Hepatocyte (in vitro differentiated cells): Measurements from ENCODE around the gene SETD3. TPM values are rescaled to one million over a fixed set of nuclear protein-coding genes. Genes with fewer than 3 reads are reported as not detected.

Experiments
- DNase-seq: peaks from one replicate; pipeline ENCODE4 v3.0.0-alpha.2; 2016; ENCODE audit warnings: low spot score
- H2AFZ ChIP-seq: fragments of 200-600 bp; sonication (generic); 2 replicates; pipeline ENCODE4 v1.6.0; 2016; ENCODE audit warnings: antibody characterized with exemption, mild to moderate bottlenecking
- H3K27ac ChIP-seq: fragments of 200-600 bp; sonication (generic); 2 replicates; pipeline ENCODE4 v1.5.1; 2016; ENCODE audit warnings: mild to moderate bottlenecking
- H3K27me3 ChIP-seq: fragments of 200-600 bp; sonication (generic); 2 replicates; pipeline ENCODE4 v1.6.1; 2016
- H3K36me3 ChIP-seq: fragments of 200-600 bp; sonication (generic); replicated peaks from 2 replicates; pipeline ENCODE4 v1.5.1; 2016; ENCODE audit warnings: low read depth; ENCODE audit not compliant: insufficient read depth
- H3K4me1 ChIP-seq: fragments of 200-600 bp; sonication (generic); 2 replicates; pipeline ENCODE4 v1.5.1; 2016; ENCODE audit warnings: mild to moderate bottlenecking, moderate library complexity; ENCODE audit not compliant: insufficient read depth
- H3K4me2 ChIP-seq: fragments of 200-600 bp; sonication (generic); 2 replicates; pipeline ENCODE4 v1.6.0; 2016
- H3K4me3 ChIP-seq: fragments of 200-600 bp; sonication (generic); 2 replicates; pipeline ENCODE4 v1.5.1; 2016; ENCODE audit warnings: mild to moderate bottlenecking
- H3K79me2 ChIP-seq: fragments of 200-600 bp; sonication (generic); 2 replicates; pipeline ENCODE4 v1.6.0; 2017; ENCODE audit warnings: mild to moderate bottlenecking
- H3K9me2 ChIP-seq: fragments of 200-600 bp; sonication (generic); replicated peaks from 2 replicates; pipeline ENCODE4 v1.6.0; 2017; ENCODE audit warnings: mild to moderate bottlenecking; ENCODE audit not compliant: insufficient read depth
- H3K9me3 ChIP-seq: fragments of 200-600 bp; sonication (generic); 2 replicates; pipeline ENCODE4 v1.5.1; 2016; ENCODE audit warnings: low read depth, mild to moderate bottlenecking
- H4K20me1 ChIP-seq: fragments of 200-600 bp; sonication (generic); 2 replicates; pipeline ENCODE4 v1.6.0; 2016; ENCODE audit warnings: mild to moderate bottlenecking; ENCODE audit not compliant: insufficient read depth, poor library complexity, severe bottlenecking
- CTCF ChIP-seq: fragments of 200-600 bp; sonication (generic); IDR thresholded peaks from 2 replicates; pipeline ENCODE4 v1.5.1; 2016; ENCODE audit warnings: antibody characterized with exemption, mild to moderate bottlenecking; ENCODE audit not compliant: poor library complexity
- EZH2 ChIP-seq: fragments of 200-600 bp; sonication (generic); IDR thresholded peaks from 2 replicates; pipeline ENCODE4 v1.6.1; 2016; ENCODE audit warnings: antibody characterized with exemption, mild to moderate bottlenecking, borderline replicate concordance
- EZH2phosphoT487 ChIP-seq: fragments of 200-600 bp; sonication (generic); IDR thresholded peaks from one replicate; pipeline ENCODE4 v1.6.1; 2018; ENCODE audit warnings: antibody characterized with exemption, mild to moderate bottlenecking, low read depth, moderate library complexity; ENCODE audit not compliant: unreplicated experiment, severe bottlenecking
- WGBS: methylation state at CpG from one replicate; pipeline ENCODE4 v1.1.6; 2016; ENCODE audit warnings: low lambda C conversion rate; ENCODE audit errors: missing lambda C conversion rate; 5-methylcytosine and 5-hydroxymethylcytosine counted together
- polyA plus RNA-seq: library from polyadenylated mRNA; unstranded; fragments of >200 nt; fragmentation: Nextera tagmentation; extraction: Ambion mirVana; gene quantifications from 2 replicates; pipeline ENCODE4 v1.2.1, GENCODE V29; 2016
- total RNA-seq: library from RNA; depleted of rRNA; stranded (reverse); fragments of >200 nt; gene quantifications from 2 replicates; pipeline ENCODE4 v1.2.3, GENCODE V29; 2014

Gene SETD3
- total and polyA plus RNA-seq, 2 experiments from 2014 or later: 43.6 to 60.2 TPM

- Histone ChIP-seq H3K79me2 (peaks cover 40% of the 10 kb centered on the region), H3K9me3 (no peaks in the 10 kb centered on the region), H3K4me2 (no peak overlapping the region), H3K9me2 (no peaks in the 10 kb centered on the region), H3K27me3 (no peaks in the 10 kb centered on the region), H2AFZ (no peak overlapping the region), H3K27ac (peak overlapping the region; percentile 27), H3K4me1 (peaks cover 32% of the 10 kb centered on the region), H3K4me3 (no peak overlapping the region), H4K20me1 (peaks cover 21% of the 10 kb centered on the region), H3K36me3 (no peaks in the 10 kb centered on the region)
- 62% methylated on average over 16 of the region's 16 CpGs for WGBS
- no peak for TF ChIP-seq EZH2
- no peak for DNase-seq
Observed at GRCh38 chr14:99524091-99524661, 43.5 kb upstream of the SETD3 start.

- Histone ChIP-seq H3K4me2 (peak overlapping the region; percentile 63), H3K9me3 (no peaks in the 10 kb centered on the region), H4K20me1 (peaks cover 23% of the 10 kb centered on the region), H3K9me2 (no peaks in the 10 kb centered on the region), H2AFZ (no peak overlapping the region), H3K27ac (peak overlapping the region; percentile 54), H3K27me3 (no peaks in the 10 kb centered on the region), H3K79me2 (peaks cover 43% of the 10 kb centered on the region), H3K36me3 (no peaks in the 10 kb centered on the region), H3K4me1 (peaks cover 33% of the 10 kb centered on the region), H3K4me3 (no peak overlapping the region)
- WGBS: 73% methylated on average over 5 of the region's 5 CpGs
- no peak for DNase-seq
- no peak for TF ChIP-seq EZH2
- no peak for TF ChIP-seq CTCF
- no peak for TF ChIP-seq EZH2phosphoT487
Observed at GRCh38 chr14:99523704-99524055, 43.0 kb upstream of the SETD3 start.

- DNase-seq: peak; percentile 49
- no peak overlapping the region for H2AFZ ChIP-seq
- H3K27me3 ChIP-seq: no peaks in the 10 kb centered on the region
- peak overlapping the region; percentile 54 for H3K27ac ChIP-seq
- no peaks in the 10 kb centered on the region for H3K9me3 ChIP-seq
- H4K20me1 ChIP-seq: peaks cover 27% of the 10 kb centered on the region
- H3K9me2 ChIP-seq: no peaks in the 10 kb centered on the region
- H3K4me3 ChIP-seq: no peak overlapping the region
- TF ChIP-seq EZH2: no peak
- no peak for TF ChIP-seq EZH2phosphoT487
- no peak for TF ChIP-seq CTCF
- H3K79me2 ChIP-seq: peaks cover 42% of the 10 kb centered on the region
- peak overlapping the region; percentile 63 for H3K4me2 ChIP-seq
- 14% methylated on average over 13 of the region's 14 CpGs for WGBS
- H3K4me1 ChIP-seq: peaks cover 36% of the 10 kb centered on the region
- no peaks in the 10 kb centered on the region for H3K36me3 ChIP-seq
Observed at GRCh38 chr14:99522934-99523703, 42.5 kb upstream of the SETD3 start.

GRCh38 chr14:99522457-99522891 lies 41.8 kb upstream of the SETD3 start:
- peaks cover 36% of the 10 kb centered on the region for H3K4me1 ChIP-seq
- peaks cover 48% of the 10 kb centered on the region for H3K79me2 ChIP-seq
- H4K20me1 ChIP-seq: peaks cover 33% of the 10 kb centered on the region
- H3K9me3 ChIP-seq: no peaks in the 10 kb centered on the region
- H3K27ac ChIP-seq: peak overlapping the region; percentile 54
- no peak overlapping the region for H3K4me3 ChIP-seq
- DNase-seq: peak; percentile 81
- H3K27me3 ChIP-seq: no peaks in the 10 kb centered on the region
- no peaks in the 10 kb centered on the region for H3K9me2 ChIP-seq
- no peaks in the 10 kb centered on the region for H3K36me3 ChIP-seq
- WGBS: 17% methylated on average over 12 of the region's 12 CpGs
- no peak overlapping the region for H2AFZ ChIP-seq
- TF ChIP-seq CTCF (peak; percentile 16), EZH2phosphoT487 (no peak)
- H3K4me2 ChIP-seq: peak overlapping the region; percentile 63
